Activated CD8-positive, alpha-beta memory T cell treated with anti-CD3 and anti-CD28 coated beads for 24 hours (primary cell): ENCODE results near the gene PDZRN4.

ENCODE experiments used
- DNase-seq: peaks from one replicate; pipeline ENCODE4 v3.0.0-alpha.2; 2020

Gene PDZRN4

DNA sequence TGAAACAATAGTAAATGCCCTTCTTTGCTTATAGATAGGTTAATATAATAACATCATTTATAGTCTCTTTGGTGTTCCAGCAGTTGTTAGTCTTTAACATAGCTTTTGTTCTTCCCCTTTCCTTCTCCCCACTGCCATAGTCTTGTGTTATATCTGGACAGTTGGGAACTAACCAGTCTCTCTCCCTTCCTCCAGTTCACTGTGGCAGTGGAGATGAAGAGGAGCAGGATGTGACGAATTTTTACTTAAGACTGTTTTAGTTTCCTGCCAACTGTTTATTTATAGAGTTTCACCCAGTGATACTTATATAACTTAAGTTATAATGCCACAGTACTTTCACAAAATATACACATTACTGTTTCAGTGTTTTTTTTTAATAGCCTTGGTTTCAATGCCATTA, 277.4 kb downstream of the PDZRN4 start:
- no peak for DNase-seq

DNA sequence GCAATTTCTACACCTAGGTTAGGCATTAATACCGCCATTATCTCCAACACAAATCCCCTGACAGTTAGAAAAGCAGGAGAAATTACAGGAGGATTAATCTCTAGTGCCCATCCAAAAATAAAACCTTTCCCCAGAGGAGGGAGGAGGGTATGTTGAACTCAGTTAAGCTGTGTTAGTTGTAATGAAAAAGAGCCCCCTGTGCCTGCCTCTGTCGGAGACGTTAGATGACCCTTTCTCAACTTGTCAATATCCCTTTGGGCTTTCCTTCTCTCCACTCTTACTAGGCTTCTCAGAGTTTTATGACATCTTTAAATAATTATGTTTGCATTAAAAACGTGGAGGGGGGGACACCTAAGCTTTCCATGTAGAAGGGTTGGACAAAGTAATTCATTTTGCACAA, 278.2 kb downstream of the PDZRN4 start:
- no peak for DNase-seq

DNA sequence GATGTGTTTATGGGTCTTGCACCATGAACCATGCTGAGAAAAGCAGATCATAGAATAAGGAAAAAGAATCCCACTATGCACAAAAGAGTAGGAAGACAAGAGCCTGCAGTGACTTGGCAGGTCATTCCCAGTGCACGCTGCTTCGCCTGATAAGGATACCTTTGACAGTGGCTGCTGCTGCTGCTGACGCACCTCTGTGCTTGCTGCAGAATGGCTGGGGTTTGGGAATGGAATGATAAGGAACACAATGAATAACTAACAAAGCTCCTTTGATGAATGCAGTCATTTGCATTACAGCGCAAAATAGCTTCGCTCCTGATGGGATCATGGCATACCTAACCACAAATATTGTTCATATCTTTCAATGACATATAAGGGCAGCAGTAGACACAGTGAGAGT, 278.7 kb downstream of the PDZRN4 start:
- DNase-seq: no peak

DNA sequence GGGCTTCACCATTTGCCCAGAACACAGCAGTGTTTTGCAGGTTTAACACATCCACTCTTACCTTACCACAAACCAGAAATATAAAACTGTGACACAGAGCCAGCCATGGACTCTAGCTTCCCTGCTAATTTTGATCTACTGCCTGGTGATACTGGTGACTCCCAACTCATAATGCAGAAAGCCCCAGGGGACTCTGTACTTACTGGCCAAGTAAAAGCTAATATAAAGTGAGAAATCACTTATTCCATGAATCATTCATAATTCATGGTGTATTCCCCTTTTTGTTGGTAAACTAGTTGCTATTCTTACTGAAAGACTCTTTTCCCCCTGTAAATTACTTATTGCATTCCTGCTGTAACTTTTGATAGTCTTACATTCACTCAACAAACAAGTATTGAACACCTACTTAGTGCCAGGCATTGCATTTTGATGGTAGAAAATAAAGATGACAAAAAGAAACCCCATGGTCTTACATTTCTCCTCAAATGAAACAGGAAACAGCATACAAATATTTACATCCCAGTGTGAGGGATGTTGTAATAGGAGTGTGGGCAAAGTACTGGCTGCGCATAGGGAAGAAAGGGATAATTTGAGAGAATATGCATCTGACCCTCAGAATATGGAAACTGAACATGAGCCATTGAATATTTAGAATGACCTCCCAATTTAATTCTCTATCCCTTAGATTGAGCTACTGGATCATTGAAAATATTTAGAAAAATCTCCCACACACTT, 279.6 kb downstream of the PDZRN4 start:
- DNase-seq: no peak

DNA sequence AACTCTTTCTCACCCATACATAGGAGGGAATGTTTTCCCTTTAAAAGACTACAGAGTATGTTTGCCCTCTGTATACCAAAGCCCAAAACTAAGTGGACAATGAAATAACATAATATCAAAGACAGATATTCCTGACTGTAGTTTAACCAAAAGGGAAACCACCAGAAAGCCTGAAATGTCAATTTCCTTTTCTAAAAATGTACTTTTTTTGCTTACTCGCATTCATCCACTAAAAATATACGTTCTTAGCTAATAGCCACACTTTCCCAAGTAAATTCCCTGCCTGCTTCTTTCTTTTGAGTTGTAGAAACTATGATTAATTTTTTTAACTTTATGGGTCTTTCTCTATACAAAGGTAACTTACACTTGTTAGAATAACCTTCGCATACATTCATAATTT, 280.2 kb downstream of the PDZRN4 start:
- DNase-seq: no peak

DNA sequence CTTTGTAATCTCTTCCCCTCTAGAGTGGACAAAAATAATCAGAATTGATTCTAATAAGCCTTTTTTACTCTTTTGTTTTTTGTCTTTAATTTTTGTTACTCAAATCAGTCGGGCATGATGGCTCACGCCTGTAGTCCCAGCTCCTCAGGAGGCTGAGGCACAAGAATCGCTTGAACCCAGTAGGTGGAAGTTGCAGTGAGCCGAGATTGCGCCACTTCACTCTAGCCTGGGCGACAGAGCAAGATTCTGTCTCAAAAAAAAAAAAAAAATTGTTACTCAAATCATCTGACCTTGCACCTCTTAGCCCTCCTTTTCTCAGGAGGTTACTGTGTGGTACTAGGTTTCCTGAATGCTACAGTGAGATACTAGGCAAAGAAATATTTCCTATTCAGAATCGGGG, 280.6 kb downstream of the PDZRN4 start:
- DNase-seq: no peak

DNA sequence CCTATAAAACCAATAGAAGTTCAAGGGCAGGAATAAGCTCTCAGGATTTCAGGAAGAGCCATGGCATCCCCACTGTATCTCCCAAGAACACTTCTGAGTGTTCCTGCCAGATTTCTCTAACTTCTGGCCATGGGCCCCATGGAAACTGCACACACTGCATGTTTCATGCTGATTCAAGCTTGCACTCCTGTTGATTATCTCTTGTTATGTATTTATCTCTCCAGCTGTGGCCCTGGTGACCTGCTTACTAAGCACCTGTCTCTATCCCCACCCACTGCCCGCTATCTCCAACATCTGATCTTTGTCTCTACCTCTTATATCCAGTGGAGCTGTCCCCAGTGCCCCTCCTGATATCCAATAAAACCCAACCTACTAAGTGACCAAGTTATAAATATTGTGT, 285.3 kb downstream of the PDZRN4 start:
- DNase-seq: no peak

DNA sequence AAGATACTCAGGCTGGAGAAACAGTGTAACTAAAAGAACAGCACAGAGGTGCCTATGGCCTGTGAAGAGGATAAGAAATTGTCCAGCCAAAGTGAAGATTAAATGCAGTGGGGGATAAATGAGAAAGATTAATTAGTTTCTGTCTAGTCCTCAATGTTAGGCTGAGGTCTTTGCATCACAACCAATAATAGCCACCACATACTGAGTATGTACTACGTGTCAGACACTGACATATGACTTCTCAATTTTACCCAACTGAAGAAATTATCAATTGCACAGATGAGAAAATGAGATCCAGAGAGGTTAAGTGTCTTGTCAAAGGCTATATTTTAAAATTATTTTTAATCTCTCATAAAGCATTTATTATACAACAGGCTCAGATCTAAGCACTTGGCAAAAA, 285.9 kb downstream of the PDZRN4 start:
- no peak for DNase-seq

DNA sequence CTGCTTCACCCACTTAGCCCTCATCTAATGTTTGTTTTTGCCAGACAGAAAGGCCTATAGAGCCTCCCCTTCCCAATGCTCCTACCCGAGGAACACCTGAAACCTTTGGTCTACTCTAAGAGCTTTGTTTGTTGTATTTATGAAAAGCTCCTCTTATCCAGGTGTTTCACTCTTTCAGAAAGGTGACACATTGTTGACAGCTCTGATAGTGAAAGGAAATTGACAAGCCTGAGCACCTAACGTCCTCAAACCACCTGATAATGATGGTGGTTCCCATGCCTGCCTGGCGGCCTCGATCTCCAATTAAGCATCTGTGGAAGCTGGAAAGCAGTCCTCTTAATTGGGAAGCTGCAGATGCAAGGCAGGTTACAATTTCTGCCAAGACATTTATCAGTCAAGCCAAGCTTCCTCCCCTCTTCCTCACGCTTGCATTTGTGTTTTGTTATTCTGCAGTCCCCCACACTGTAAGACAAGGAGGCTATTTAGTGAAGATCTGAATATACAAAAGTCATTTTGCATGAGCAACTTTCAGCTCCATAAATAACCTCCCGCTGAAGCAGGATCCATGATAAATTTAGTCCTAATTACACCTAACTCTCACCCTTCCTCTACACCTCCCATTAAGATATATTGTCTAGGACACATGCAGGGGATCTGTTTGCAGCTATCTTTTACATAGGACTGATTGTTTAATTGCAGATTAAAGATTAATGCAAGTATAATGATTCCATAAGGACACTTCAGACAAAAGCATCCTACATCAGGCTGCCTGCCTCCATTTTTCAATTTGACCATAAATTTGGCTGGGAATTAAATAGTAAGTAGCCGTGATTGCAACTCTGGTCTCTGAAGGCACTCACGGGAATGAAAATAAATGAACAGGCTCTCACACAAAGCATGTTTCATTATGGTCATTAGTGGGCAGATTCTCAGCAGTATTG, 288.6 kb downstream of the PDZRN4 start:
- DNase-seq: no peak

DNA sequence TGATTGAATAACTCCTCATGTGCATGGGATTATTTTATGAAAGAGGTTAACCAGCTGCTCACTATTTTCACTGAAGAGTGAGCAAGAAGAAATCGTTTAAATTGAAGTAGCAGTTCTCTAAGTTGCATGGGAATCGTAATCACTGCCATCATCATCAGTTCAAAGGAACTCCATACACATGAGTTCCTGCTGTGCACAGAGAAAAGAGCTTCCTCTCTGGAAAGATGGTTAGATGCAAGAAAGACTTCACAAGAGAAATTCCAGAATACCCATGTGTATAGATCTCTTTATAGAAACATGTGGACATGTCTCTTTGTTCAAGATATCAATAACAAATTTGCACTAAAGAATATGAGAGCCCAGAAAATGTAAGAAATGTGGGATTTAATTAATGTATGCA, 291.3 kb downstream of the PDZRN4 start:
- DNase-seq: no peak

DNA sequence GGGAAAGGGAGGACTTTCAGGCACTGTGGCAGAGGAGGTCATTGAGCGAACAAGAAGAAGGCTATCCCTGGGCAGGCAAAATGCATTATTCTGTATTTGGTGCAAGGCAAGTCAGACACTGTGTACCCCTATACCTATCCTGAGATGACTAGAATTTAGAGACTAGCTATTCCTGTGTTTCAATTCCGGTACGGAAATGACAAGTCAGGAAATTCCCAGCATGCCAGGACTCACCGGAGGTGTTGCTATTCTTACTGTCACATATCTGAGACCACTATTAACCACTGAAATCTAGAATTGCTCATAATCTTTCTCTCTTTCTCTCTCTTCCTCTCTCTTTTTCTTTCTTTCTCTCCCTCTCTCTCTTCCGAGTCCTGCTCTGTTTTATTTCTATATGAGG, 297.1 kb downstream of the PDZRN4 start:
- no peak for DNase-seq

DNA sequence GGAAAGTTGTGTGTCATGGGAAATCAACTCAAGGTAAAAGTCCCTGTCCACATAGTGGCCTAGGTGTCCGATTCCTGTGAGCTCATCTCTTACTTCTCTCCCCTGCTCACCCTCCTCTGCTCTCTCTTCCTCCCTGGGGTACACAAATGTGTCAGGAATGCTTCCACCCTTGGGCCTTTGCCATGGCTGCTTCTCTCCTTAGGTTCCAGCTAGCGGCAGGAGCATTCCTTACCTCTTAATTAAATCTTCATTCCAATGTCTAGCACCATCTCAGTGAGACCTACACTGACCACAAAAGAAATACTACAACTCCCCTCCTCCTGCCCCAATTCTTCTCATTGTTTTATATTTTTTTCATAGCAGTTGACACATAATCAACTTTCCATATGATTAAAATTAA, 298.6 kb downstream of the PDZRN4 start:
- no peak for DNase-seq

DNA sequence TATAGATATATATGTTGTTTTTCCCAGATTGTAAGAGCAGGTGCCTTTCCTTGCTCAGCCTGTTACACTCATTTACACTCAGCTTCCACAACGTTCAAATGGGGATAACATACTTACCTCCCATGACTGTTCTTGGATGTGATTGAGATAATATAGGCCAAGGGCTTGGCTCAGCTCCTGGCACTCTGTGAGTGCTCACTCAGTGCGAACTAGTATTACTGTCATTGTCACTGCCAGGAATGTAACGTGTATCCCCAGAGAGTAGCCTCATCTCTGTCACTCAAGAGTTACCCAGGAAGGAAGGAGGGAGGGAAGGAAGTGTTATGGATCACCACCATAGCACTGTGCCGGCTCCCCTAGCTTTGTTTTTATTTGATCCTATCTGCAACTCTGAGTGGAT, 307.9 kb downstream of the PDZRN4 start:
- no peak for DNase-seq

DNA sequence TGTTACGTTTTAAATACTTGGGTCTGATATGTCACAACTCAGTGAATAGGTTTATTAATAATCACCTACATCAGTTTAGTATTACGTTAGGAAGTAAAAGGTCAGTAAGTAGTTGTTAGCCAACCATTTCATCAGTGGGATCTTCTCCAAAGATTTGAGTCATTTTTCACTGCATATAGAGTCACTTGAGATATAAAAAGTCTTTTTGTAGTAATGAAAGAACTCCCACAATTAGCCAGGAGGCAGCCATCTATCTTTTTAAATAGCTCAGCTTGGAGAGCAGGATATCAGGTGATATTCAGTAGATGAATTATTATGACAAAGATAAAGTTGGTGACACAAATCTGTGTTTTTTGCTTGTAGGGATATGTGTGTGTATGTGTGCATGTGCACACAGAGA, 309.3 kb downstream of the PDZRN4 start:
- no peak for DNase-seq

DNA sequence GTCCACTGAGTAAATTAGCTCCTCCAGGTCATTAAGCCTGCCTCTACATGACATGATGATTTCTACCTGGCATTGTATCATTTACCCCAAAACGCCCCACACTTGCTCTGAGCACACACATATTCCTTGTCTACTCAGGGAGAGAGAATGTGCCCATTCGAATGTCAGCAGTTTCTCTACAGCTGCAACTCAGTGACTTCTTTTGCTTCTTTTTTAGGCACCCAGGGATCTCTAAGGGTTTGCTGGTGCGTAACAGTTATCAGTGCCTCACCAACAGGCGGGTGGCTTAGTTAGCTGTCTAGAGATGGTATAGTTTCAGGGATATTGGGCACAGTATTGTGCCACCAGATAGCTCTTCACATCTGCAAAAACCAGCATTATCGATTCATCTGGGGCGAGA, 316.9 kb downstream of the PDZRN4 start:
- DNase-seq: no peak

DNA sequence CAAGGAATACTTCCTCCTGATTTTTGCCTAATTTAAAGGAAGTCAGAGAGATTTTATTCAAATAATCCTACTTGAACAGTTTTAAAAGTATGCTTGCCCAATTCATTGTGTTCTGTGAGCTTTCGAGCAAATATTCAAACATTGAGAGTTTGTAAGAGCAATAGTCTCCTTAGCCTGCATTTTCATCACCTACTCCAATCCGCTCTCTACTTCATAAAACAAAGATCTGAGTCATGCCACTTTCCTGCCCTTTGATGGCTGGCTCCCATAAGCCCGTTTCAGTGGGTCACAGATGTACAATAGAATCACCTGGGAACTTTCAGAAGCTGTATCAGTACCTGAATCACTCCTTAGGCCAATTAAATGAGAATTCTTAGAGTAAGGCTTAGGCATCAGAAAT, 319.2 kb downstream of the PDZRN4 start:
- no peak for DNase-seq

DNA sequence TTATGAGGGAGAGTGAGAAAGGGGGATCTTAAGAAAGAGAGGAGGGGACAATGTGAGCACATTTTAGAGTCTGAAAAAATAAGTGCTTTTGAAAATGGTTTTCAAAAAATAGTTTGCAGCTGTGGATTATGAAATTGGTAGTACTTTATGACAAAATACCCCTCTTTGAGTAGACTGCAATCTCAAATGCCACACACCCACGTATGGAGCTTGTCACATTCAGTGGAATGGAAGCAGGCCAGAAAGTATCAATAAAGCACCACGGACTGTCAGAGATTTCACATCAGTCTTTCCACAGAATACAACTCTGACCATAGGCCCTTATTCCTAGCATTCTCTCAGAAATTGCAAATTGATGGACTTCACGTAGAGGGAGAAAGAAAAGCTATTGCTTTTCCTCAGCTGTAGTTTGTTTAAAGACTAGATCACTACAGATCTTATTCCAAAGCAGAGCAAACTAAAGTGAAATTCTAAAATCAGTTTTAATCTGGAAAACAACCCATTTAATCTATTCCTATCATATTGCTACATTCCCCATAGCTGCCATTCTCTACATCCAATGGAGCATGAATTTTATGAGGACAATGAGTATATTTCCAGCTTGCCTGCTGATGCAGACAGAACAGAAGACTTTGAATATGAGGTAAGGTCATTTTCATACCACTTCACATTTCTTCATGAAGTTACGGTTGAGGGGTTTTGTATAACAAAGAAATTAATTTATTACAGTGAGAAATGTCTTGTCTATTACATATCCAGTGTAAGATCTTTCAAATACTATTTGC, 321.3 kb downstream of the PDZRN4 start:
- DNase-seq: no peak

DNA sequence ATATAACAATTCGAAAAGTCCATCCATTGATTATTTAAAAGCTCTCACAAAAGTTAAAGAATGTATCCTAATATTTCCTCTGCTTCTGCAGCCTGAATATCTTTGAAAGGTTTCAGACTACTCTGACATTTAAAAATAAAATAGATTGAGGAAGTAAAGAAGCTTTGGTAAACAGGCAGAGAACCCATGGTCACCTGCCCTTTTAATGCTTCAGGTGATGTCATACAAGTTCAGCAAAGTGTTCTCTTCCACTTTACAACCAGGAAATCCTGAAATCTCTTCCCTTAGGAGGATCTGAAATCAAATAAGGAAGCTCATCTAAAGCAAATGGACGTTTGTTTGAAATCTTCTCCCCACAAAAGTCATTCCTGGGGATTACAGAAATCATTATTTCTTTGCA, 322.4 kb downstream of the PDZRN4 start:
- DNase-seq: no peak

DNA sequence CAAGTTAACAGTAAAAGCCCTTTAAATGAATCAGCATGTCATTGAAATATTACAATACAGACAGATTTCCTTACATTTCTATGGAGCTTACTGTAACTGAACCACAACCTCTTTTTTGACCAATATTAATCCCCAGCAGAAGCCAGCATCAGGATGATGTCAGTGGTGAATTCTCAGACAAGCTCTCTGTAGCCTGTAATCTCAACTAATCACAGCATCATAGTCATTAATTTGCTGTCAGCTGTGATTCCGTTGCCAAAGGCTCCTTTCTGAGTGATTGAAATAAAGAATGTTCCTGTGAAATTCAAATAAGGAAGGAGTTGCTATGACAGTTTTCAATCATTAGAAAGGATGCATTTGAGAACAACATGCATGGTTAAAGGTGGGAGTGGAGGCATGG, 323.1 kb downstream of the PDZRN4 start:
- no peak for DNase-seq

DNA sequence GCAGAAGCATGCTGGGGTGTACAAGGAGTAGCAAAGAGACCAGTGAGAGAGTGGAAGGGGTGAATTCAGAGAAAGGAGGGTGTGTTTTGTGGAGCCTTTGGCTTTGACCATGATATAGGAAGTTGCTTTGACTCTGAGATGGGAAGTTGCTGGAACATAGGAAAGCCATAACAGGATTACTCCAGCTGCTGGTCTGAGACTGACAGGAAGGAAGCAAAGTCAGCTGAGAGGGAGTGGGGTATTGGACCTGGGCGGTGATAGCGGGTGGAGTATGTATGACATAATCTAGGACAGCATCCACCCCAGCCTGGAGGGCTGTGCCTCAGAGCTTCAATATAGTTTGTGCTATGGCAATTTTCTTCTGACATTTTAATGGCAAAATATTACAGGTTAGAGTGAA, 324.4 kb downstream of the PDZRN4 start:
- DNase-seq: no peak

DNA sequence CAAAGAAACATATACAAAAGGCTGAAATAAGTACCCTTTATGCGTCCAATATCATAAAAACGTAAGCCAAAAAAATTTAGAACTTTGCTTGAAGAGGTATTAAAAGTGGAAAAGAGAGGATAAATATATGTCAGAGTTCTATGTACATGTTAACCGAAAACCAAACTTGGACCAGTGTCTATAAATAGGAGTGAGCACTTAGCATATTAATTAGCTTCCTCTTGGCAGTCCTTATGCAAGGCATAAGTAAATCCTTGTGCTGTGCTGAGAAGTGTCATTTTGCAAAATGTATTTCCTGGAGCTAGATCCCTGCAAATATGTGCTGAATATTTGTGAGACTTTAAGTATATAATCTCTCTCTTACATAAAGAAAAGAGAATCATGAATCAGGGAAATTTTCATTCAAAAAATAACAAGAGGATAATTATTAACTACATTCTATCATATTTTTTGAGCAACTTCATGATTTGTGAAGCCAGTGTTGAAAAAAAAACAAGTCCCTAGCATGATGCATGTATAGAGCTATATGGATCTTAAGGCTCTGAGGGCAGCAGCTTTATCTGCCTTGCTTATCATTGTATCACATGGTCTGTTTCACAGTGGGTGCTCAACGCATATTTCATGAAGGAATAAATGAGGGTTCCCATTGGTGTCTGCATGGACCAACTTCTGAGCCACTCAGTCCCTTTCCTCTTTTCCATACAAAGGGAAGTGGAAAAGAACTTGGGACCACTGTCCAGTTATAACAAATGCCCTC, 326.1 kb downstream of the PDZRN4 start:
- DNase-seq: no peak

DNA sequence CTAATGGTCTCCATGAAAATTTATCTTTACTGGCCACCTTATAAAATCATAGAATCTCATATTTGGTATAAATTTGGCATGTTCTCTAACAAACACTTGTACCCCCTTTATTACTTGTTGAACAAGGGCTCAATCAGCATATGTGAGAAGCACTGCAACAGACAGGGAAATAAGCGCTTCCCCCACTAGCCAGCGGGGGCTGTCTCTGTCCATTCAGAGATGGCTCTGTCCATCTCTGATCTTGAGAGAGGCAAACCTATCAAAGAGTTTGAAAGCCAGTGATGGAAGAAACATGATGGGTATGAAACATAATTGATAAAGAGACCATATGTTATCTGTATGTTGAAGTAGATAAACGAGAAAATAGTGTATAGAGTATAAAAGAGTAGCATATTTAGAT, 326.8 kb downstream of the PDZRN4 start:
- DNase-seq: no peak

DNA sequence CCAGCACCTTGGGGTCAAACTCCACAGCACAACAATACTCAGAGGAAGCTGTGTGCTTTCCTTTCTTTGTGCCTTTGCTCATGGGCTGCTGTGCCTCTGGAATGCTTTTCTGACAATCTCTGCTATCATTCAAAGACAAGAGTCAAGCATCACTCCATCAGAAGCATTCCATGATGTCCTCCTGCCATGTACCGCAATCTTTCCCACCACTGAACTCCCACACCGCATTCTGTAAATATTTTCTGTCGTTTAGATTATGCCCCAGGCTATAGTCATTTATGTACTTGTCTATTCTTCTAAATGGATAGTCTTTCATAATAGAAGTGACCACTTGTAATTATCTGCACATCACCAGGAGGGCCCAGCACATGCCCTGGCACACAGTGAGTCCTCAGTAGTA, 327.8 kb downstream of the PDZRN4 start:
- no peak for DNase-seq
